Lower leg skin (tissue), 4 donors: ENCODE measurements around the gene RPL21. TPM values are rescaled to one million over a fixed set of nuclear protein-coding genes. Genes with fewer than 3 reads are reported as not detected.
"Not testable (repeated sequence)": the region's sequence is repeated elsewhere in the genome, so short reads cannot be mapped to it uniquely, and the experiment has no call there.

ENCODE experiments used
- DNase-seq, 2 donors: peaks; one replicate each; pipeline ENCODE4 v3.0.0-alpha.2; 2019; ENCODE audit warnings: low spot score in 2 of 2
- H3K4me3 ChIP-seq: fragments of 200-600 bp; sonication (generic); 2 replicates; pipeline ENCODE4 v1.5.1; 2017; ENCODE audit warnings: mild to moderate bottlenecking, low read depth; ENCODE audit not compliant: poor library complexity, severe bottlenecking
- CTCF ChIP-seq, 3 donors: fragments of 450-650 bp; IDR thresholded peaks; one replicate each; pipeline ENCODE4 v1.5.1; 2016; ENCODE audit warnings: antibody characterized with exemption in 3 of 3, mild to moderate bottlenecking in 3 of 3, moderate library complexity in 2 of 3
- POLR2A ChIP-seq, 2 donors: fragments of 450-650 bp; IDR thresholded peaks; one replicate each; pipeline ENCODE4 v1.6.1; 2016 to 2017; ENCODE audit warnings: antibody characterized with exemption in 2 of 2, mild to moderate bottlenecking in 1 of 2, moderate library complexity in 1 of 2
- WGBS, 2 donors: methylation state at CpG; one replicate each; pipeline ENCODE4 v1.1.5; 2018; 5-methylcytosine and 5-hydroxymethylcytosine counted together
- intact Hi-C: fragments of 100-400 bp; cut with DNase I; formaldehyde crosslinking; loops from one replicate; pipeline ENCODE4 v1.15.0; 2023; ENCODE audit warnings: low total_unique reads
- total RNA-seq, 4 donors: library from RNA; depleted of rRNA; stranded (reverse); fragments of >200 nt; gene quantifications; one replicate each; pipeline ENCODE4 v1.1.0, GENCODE V29; 2016

The RPL21 gene
- total RNA-seq, 4 donors from 2014 or later = 584 to 1,176 (median 1,101) TPM

GRCh38 chr13:27283906-27284493, 32.6 kb downstream of the RPL21 start:
- no peak overlapping the region for H3K4me3 ChIP-seq
- TF ChIP-seq POLR2A (IDR thresholded peaks at IDR 0.05) = no peak
- TF ChIP-seq CTCF (IDR thresholded peaks at IDR 0.05) = no peak
- no peak for DNase-seq
- WGBS, 2 donors = 83 to 86% methylated on average over 4 of the region's 4 CpGs
- intact Hi-C loops = no loop called here

- no peak for DNase-seq
- TF ChIP-seq CTCF (IDR thresholded peaks at IDR 0.05) (no peak), POLR2A (IDR thresholded peaks at IDR 0.05) (no peak)
- no peak overlapping the region for H3K4me3 ChIP-seq
- 92 to 93% methylated on average over 4 of the region's 4 CpGs for WGBS, 2 donors
- intact Hi-C loops = no loop called here
These were observed 37.0 kb downstream of the RPL21 start for GRCh38 chr13:27288392-27288791.

- no peak overlapping the region for H3K4me3 ChIP-seq
- WGBS, 2 donors = 31 to 63% methylated on average over 2 of the region's 2 CpGs
- TF ChIP-seq POLR2A (IDR thresholded peaks at IDR 0.05) (no peak), CTCF (IDR thresholded peaks at IDR 0.05) (no peak)
- intact Hi-C loops = no loop called here
- no peak for DNase-seq
These were observed 37.8 kb downstream of the RPL21 start for GRCh38 chr13:27289011-27289665.

DNA sequence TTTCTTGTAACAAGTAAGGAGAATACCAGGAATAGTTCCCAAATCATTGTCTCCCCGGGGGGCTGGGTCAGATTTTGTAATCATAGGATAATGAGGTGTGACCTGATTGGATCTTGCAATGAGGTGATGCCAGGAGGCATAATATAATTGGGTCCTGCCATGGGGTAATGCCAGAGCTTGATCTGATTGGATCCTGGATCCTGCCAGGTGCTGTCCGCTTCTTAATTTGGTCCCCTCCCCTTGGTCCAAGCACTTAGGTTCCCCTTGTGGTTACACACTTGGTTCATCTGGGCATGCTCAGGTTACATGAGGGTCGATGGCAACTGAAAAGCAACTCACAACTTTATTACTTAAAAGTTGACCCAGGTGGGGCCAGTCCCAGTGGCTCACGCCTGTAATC, 39.4 kb downstream of the RPL21 start:
- WGBS, 2 donors = 84 to 88% methylated on average over 4 of the region's 4 CpGs
- H3K4me3 ChIP-seq = no peak overlapping the region
- DNase-seq = no peak
- no peak for TF ChIP-seq CTCF (IDR thresholded peaks at IDR 0.05)
- no peak for TF ChIP-seq POLR2A (IDR thresholded peaks at IDR 0.05)
- intact Hi-C loops = no loop called here

DNA sequence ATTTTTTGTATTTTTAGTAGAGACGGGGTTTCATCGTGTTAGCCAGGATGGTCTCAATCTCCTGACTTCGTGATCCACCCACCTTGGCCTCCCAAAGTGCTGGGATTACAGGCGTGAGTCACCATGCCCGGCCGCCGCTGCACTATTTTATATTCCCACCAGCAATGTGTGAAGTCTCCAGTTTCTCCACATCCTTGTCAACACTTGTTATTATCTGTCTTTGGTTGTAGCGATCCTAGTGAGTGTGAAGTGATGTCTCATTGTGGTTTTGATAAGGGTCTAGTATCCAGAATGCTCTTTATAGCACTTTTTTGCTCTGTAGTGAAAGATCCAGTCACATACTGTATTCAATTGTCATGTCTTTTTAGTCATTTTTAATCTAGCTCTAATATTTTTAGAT, 40.6 kb downstream of the RPL21 start:
- 92 to 96% methylated on average over 8 of the region's 8 CpGs for WGBS, 2 donors
- DNase-seq, intact Hi-C loops, H3K4me3 ChIP-seq: not testable (repeated sequence)

DNA sequence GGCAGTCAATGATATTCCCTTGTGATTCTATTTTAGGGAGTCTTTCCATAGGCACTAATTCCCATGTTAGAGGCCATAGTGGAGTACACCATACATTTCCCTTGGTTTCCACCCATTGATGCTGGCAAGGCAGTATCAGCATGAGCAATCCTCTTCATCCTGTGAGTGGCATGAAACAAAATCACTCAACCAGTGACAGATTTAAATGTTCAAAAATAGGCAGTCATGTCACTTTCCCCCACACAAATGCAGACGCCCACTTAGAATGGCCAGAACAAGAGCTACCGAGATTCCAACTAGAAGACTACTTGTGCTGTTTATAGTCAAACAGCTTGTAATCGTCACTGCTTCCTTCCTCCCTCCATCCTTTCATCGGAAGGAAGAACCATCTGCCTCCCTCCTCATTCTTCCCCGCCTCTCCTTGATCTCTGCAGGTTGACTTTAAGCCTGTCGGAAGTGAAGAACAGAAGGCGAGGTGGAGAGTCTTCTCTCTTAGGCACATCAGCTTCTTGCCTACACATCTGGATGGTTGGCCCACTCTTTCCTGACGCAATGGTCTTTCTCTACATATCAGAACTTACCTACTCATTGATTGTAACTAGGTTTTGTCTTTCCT, 41.8 kb downstream of the RPL21 start:
- no peak overlapping the region for H3K4me3 ChIP-seq
- intact Hi-C loops = no loop called here
- DNase-seq = peak in 1 of 2 donors; percentile 28
- TF ChIP-seq CTCF (IDR thresholded peaks at IDR 0.05) = no peak
- no peak for TF ChIP-seq POLR2A (IDR thresholded peaks at IDR 0.05)
- WGBS, 2 donors = 68 to 69% methylated on average over 8 of the region's 8 CpGs
